MM.1S (cell line): Measurements from ENCODE around the gene TFF2.

Source experiments
- DNase-seq: peaks from one replicate; pipeline ENCODE4 v3.0.0-alpha.2; 2015
- H2AFZ ChIP-seq: fragments of 300-600 bp; sonication (generic); 2 replicates; pipeline ENCODE4 v1.6.0; 2016; ENCODE audit warnings: antibody characterized with exemption, low read length
- H3F3A ChIP-seq: fragments of 300-600 bp; sonication (generic); 2 replicates; pipeline ENCODE4 v1.6.1; 2016; ENCODE audit warnings: mild to moderate bottlenecking, antibody characterized with exemption, low read length, moderate library complexity, mixed read lengths; ENCODE audit not compliant: insufficient read depth
- H3K27ac ChIP-seq: fragments of 300-600 bp; sonication (generic); 2 replicates; pipeline ENCODE4 v1.5.1; 2016; ENCODE audit warnings: mild to moderate bottlenecking, low read length
- H3K27me3 ChIP-seq: fragments of 300-600 bp; sonication (generic); replicated peaks from 2 replicates; pipeline ENCODE4 v1.6.0; 2016; ENCODE audit warnings: low read length; ENCODE audit not compliant: insufficient read depth
- H3K36me3 ChIP-seq: fragments of 300-600 bp; sonication (generic); replicated peaks from 2 replicates; pipeline ENCODE4 v1.6.1; 2016; ENCODE audit warnings: mild to moderate bottlenecking, low read length, mixed read lengths; ENCODE audit not compliant: insufficient read depth
- H3K4me1 ChIP-seq: fragments of 300-600 bp; sonication (generic); 2 replicates; pipeline ENCODE4 v1.6.1; 2016; ENCODE audit warnings: low read length, mixed read lengths
- H3K4me2 ChIP-seq: fragments of 300-600 bp; sonication (generic); 2 replicates; pipeline ENCODE4 v1.6.0; 2016; ENCODE audit warnings: low read depth, low read length
- H3K4me3 ChIP-seq: fragments of 300-600 bp; sonication (generic); 2 replicates; pipeline ENCODE4 v1.5.1; 2016; ENCODE audit warnings: low read length, mixed read lengths
- H3K79me2 ChIP-seq: fragments of 300-600 bp; sonication (generic); 2 replicates; pipeline ENCODE4 v1.6.1; 2016; ENCODE audit warnings: mixed run types, low read length, mixed read lengths
- H3K9ac ChIP-seq: fragments of 300-600 bp; sonication (generic); 2 replicates; pipeline ENCODE4 v1.6.1; 2016; ENCODE audit warnings: low read length, mixed read lengths
- H3K9me2 ChIP-seq: fragments of 300-600 bp; sonication (generic); replicated peaks from 2 replicates; pipeline ENCODE4 v1.6.1; 2016; ENCODE audit warnings: mild to moderate bottlenecking, low read length, mixed read lengths; ENCODE audit not compliant: insufficient read depth
- H3K9me3 ChIP-seq: fragments of 300-600 bp; sonication (generic); replicated peaks from 2 replicates; pipeline ENCODE4 v1.6.1; 2016; ENCODE audit warnings: mild to moderate bottlenecking, low read length, mixed read lengths; ENCODE audit not compliant: insufficient read depth
- H4K20me1 ChIP-seq: fragments of 300-600 bp; sonication (generic); 2 replicates; pipeline ENCODE4 v1.6.1; 2016; ENCODE audit warnings: mild to moderate bottlenecking, low read length, moderate library complexity, mixed read lengths; ENCODE audit not compliant: insufficient read depth
- EZH2 ChIP-seq: fragments of 300-600 bp; sonication (generic); optimal IDR thresholded peaks from 2 replicates; pipeline ENCODE3; 2017; ENCODE audit warnings: low read depth, mild to moderate bottlenecking, antibody characterized with exemption, low read length, mixed read lengths
- EZH2phosphoT487 ChIP-seq: fragments of 300-600 bp; sonication (generic); IDR thresholded peaks from 2 replicates; pipeline ENCODE4 v1.6.1; 2018; ENCODE audit warnings: antibody characterized with exemption, low read length
- TF ChIP-seq, protein P1 (sequence below): fragments of 300-600 bp; sonication (generic); IDR thresholded peaks from 2 replicates; pipeline ENCODE4 v1.5.1; 2016; ENCODE audit warnings: antibody characterized with exemption, low read length, mixed read lengths

Gene TFF2

DNA sequence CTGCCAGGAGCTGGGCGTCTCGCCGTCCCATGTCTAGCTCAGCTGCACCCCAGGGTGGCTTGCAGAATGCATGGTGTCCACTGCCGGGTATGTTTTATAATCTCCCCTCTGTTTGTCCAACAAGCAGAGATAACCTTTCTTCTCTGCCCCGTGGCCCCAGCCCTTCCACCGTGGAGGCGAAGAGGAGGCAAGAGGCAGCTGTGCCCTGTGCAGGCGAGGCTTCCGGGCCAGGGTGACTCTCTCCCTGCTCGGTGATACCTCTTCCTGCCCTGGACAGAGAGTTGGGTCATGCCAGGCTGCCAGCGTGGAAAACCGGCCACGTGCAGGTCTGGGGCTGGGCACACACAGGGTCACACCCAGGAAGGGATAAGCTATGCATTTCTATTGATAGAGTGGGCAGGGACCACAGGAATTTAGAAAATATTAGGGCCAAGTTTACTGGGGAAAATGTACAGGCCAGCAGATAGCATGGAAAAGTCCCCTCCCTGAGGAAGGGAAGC is at the start of gene TFF2:
TSS of gene TFF2 (minus strand) at position 68 of the 500 bp plus-strand sequence. CDS start at position 31, 37 bp downstream.
- no peaks in the 10 kb centered on the region for H4K20me1 ChIP-seq
- H3F3A ChIP-seq, result no peaks in the 10 kb centered on the region
- no peaks in the 10 kb centered on the region for H3K36me3 ChIP-seq
- H3K4me3 ChIP-seq, result no peak within 1 kb of the TSS
- TF ChIP-seq, protein P1, sequence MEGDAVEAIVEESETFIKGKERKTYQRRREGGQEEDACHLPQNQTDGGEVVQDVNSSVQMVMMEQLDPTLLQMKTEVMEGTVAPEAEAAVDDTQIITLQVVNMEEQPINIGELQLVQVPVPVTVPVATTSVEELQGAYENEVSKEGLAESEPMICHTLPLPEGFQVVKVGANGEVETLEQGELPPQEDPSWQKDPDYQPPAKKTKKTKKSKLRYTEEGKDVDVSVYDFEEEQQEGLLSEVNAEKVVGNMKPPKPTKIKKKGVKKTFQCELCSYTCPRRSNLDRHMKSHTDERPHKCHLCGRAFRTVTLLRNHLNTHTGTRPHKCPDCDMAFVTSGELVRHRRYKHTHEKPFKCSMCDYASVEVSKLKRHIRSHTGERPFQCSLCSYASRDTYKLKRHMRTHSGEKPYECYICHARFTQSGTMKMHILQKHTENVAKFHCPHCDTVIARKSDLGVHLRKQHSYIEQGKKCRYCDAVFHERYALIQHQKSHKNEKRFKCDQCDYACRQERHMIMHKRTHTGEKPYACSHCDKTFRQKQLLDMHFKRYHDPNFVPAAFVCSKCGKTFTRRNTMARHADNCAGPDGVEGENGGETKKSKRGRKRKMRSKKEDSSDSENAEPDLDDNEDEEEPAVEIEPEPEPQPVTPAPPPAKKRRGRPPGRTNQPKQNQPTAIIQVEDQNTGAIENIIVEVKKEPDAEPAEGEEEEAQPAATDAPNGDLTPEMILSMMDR, result no peak
- TF ChIP-seq EZH2 (no peak), EZH2phosphoT487 (no peak)
- H3K9me3 ChIP-seq, result no peaks in the 10 kb centered on the region
- H3K27me3 ChIP-seq, result peaks cover 100% of the 10 kb centered on the region
- H3K79me2 ChIP-seq, result no peaks in the 10 kb centered on the region
- H3K9ac ChIP-seq, result no peak within 1 kb of the TSS
- H3K4me1 ChIP-seq, result no peaks in the 10 kb centered on the region
- DNase-seq, result no peak
- H2AFZ ChIP-seq, result no peak within 1 kb of the TSS
- no peak within 1 kb of the TSS for H3K27ac ChIP-seq
- H3K9me2 ChIP-seq, result no peaks in the 10 kb centered on the region
- no peak within 1 kb of the TSS for H3K4me2 ChIP-seq

DNA sequence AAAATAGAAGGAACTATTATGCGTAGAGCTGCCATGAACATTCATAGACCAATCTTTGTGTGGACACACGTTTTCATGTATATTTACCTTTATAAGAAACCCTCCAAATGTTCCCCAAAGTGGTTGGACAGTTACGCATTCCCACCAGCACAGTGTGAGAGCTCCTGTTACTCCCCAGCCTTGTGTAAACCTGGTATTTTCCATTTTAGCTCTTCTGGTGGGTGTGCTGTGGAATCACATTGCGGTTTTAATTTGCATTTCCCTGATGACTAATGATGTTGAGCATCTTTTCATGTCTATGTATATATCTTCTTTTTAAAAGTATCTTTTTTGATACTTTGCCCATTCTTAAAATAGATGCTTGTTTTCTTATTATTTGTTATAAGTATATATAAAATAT is 49.7 kb upstream of the TFF2 start:
- peaks cover 77% of the 10 kb centered on the region for H3K27me3 ChIP-seq
- H2AFZ ChIP-seq, result no peak overlapping the region
- no peak overlapping the region for H3K9ac ChIP-seq
- H3K9me2 ChIP-seq, result no peaks in the 10 kb centered on the region
- H3K4me1 ChIP-seq, result 0 out of 2 replicates have a peak, but pooled peaks cover 4% of the 10 kb centered on the region
- H3F3A ChIP-seq, result peaks cover 2% of the 10 kb centered on the region; the same call in 1 of the 2 replicates
- TF ChIP-seq, protein P1, result no peak
- TF ChIP-seq EZH2phosphoT487, result no peak
- TF ChIP-seq EZH2, result no peak
- no peak overlapping the region for H3K4me3 ChIP-seq
- H3K79me2 ChIP-seq, result no peaks in the 10 kb centered on the region
- H3K4me2 ChIP-seq, result no peak overlapping the region
- no peak overlapping the region for H3K27ac ChIP-seq
- no peaks in the 10 kb centered on the region for H4K20me1 ChIP-seq
- DNase-seq, result no peak
- no peaks in the 10 kb centered on the region for H3K36me3 ChIP-seq
- H3K9me3 ChIP-seq, result no peaks in the 10 kb centered on the region

GRCh38 chr21:42398436-42399028 is 47.7 kb upstream of the TFF2 start:
- Histone ChIP-seq H3K4me3 (no peak overlapping the region), H3K4me2 (no peak overlapping the region), H3K9ac (no peak overlapping the region), H2AFZ (no peak overlapping the region), H3F3A (peaks cover 2% of the 10 kb centered on the region; the same call in 1 of the 2 replicates), H3K27ac (no peak overlapping the region), H3K79me2 (no peaks in the 10 kb centered on the region), H3K36me3 (no peaks in the 10 kb centered on the region), H3K9me3 (no peaks in the 10 kb centered on the region), H3K27me3 (peaks cover 76% of the 10 kb centered on the region), H3K9me2 (no peaks in the 10 kb centered on the region), H3K4me1 (0 out of 2 replicates have a peak, but pooled peaks cover 4% of the 10 kb centered on the region), H4K20me1 (no peaks in the 10 kb centered on the region)
- TF ChIP-seq EZH2phosphoT487 (no peak), EZH2 (no peak)
- TF ChIP-seq, protein P1, result no peak
- DNase-seq, result no peak
